GM12865 (cell line): ENCODE results near the gene LIN52.

ENCODE experiments used
- DNase-seq: peaks from one replicate; pipeline ENCODE4 v3.0.0; 2010; ENCODE audit warnings: low read depth
- H3K4me3 ChIP-seq: 2 replicates; pipeline ENCODE4 v1.5.1; 2011; ENCODE audit warnings: mild to moderate bottlenecking, low read depth, low read length, control low read depth
- TF ChIP-seq, protein P1 (sequence below): IDR thresholded peaks from 2 replicates; pipeline ENCODE4 v1.5.1; 2011; ENCODE audit warnings: low read length, control low read depth, low read depth, inconsistent platforms; ENCODE audit not compliant: insufficient read depth; ENCODE audit errors: missing control alignments

The LIN52 gene

DNA sequence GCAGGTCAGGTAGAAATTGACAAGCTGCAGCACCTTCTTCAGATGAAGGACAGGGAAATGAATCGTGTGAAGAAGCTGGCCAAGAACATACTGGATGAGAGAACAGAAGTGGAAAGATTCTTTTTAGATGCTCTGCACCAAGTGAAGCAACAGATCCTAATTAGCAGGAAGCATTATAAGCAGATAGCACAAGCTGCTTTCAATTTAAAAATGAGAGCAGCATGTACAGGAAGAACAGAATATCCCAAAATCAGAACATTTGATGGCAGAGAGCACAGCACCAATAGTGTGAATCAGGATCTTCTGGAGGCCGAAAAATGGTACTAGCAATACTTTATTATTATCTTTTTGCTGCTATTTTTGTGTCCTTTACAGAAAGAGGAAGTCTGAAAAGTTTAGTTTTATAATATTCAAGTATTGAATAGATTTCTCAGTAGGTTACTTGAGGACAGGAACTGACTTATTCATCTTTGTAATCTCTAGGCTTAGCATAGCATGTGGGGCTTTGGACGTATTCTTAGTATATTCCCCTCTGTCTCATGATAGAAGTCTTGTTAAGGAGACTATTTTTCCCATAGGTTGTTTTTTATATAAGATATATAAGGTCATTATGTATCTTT lies 34.8 kb upstream of the LIN52 start:
- TF ChIP-seq, protein P1, sequence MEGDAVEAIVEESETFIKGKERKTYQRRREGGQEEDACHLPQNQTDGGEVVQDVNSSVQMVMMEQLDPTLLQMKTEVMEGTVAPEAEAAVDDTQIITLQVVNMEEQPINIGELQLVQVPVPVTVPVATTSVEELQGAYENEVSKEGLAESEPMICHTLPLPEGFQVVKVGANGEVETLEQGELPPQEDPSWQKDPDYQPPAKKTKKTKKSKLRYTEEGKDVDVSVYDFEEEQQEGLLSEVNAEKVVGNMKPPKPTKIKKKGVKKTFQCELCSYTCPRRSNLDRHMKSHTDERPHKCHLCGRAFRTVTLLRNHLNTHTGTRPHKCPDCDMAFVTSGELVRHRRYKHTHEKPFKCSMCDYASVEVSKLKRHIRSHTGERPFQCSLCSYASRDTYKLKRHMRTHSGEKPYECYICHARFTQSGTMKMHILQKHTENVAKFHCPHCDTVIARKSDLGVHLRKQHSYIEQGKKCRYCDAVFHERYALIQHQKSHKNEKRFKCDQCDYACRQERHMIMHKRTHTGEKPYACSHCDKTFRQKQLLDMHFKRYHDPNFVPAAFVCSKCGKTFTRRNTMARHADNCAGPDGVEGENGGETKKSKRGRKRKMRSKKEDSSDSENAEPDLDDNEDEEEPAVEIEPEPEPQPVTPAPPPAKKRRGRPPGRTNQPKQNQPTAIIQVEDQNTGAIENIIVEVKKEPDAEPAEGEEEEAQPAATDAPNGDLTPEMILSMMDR, result no peak
- no peak for DNase-seq
- H3K4me3 ChIP-seq, result no peak overlapping the region

DNA sequence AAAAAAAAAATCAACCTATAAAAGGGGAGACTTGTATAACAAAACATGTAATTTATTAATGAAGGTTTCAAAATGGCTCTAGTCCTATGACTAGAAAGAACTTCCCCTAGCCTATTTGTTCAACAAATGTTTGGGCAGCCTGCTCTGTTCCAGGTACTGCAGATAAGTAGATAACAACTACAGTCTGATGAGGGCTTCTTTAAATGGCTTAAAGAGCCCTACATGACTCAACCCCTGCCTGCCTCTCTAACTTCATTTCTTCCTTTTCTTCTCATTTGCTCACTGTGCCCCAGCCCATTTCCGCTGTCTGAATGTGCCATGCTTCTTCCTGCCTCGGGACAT lies 22.0 kb upstream of the LIN52 start:
- H3K4me3 ChIP-seq, result no peak overlapping the region
- TF ChIP-seq, protein P1, result no peak
- DNase-seq, result no peak

DNA sequence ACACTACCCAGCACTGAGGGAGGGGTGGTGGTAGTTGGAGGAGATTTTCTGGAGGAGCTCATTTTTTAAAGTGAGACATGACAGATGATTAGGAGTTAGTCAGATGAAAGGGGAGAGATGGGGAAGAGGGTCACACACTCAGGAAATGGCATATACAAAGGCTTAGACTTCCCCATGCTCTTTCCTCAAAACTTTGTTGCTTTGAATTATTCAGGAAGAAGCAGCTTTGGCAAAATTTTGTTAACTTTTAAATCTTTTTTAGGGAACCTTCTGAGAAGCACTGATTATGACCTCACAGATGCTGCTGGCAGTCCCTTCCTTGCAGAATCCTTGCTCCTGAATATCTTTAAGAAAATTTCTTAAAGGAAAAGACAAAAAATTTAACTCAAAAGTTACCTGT lies 20.3 kb upstream of the LIN52 start:
- no peak for DNase-seq

DNA sequence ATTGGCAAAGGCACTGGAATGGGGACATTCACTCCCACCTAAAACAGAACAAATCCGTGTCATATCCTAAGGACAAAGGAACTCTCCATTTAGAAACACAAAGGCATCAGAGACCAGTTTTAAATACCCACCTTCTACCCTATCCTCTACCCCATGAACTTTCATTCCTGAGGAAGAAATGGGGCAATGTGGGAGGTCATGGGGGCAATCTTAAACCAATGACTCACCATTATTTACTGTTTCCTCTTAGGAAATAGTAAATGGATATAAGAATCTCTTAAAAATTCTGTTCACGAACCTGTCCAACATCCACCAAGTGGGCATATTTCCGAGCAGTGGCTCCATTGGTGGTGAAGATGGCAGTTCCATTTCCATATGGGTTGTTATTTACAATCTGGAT lies 19.9 kb upstream of the LIN52 start:
- TF ChIP-seq, protein P1, result no peak
- no peak for DNase-seq
- no peak overlapping the region for H3K4me3 ChIP-seq

More for the DNA sequence above, 20.3 kb upstream of the LIN52 start:
- no peak overlapping the region for H3K4me3 ChIP-seq
- TF ChIP-seq, protein P1, result no peak

DNA sequence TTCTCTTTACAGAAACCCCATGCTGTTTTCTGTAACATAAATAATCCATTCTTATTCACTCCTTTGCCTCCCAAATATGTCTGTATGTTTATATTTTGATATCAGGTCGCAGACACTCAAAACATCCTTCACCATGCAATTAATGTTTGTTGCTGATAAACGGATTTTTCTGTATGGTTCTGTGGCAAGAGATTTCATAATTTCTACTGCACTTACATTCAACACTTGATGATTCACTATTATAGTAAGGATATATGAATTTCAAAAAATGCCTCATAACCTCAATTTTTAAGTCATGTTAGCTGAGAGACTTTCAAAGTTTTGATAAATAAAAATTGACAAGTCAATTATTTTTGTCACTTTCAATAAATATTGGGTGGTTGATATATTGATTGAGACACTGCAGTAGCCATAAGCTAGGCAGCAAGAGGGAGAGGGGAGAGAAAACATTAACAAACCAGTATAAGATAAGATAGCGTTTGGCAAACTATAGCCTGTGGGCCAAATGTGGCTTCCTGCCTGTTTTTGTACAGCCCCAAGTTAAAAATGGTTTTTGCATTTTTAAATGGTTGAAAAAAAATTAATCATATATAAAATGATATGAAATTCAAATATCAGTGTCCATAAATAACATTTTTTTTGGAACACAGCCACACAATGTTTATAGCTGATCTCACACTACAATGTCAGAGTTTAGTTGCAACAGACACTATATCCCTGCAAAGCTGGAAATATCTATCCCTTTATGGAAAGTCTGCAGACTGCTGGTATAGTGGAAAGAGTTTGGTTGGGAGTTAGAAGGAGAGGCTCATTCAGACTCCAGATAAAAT lies 18.8 kb upstream of the LIN52 start:
- no peak for DNase-seq
- TF ChIP-seq, protein P1, result no peak
- no peak overlapping the region for H3K4me3 ChIP-seq

DNA sequence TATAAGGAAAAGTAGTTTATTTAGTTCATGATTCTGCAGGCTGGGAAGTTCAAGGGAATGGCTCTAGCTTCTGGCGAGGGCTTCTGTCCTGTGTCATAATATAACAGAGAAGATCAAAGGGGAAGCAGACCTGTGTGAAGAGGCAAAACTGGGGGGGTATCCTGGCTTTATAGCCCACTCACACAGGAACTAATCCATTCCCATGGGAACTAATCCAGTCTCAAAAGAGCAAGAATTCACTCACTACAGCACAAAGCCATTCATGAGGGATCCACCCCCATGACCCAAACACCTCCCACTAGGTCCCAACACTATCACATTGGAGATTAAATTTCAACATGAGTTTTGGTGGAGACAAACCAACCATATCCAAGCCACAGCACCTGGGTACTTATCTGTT lies 7.4 kb upstream of the LIN52 start:
- TF ChIP-seq, protein P1, result no peak
- DNase-seq, result no peak
- no peak overlapping the region for H3K4me3 ChIP-seq
